Measurements from ENCODE around the gene MACF1. TPM values are rescaled to one million over a fixed set of nuclear protein-coding genes. Genes with fewer than 3 reads are reported as not detected.
"Not testable (repeated sequence)": the region's sequence is repeated elsewhere in the genome, so short reads cannot be mapped to it uniquely, and the experiment has no call there.

MACF1 gene
- total and polyA plus RNA-seq, 9 donors = 93.6 to 331 (median 247) TPM

- no peaks in the 10 kb centered on the region for H3K36me3 ChIP-seq
- WGBS, 3 donors = 86 to 88% (median 87%) methylated on average over 1 of the region's 1 CpG
- DNase-seq = no peak
- intact Hi-C loops (cut with DNase I) = loop anchor here in 1 of 4 donors (10.0 kb wide), 1 partner anchor 55 kb away; no protein-coding TSS in a partner anchor
- H3K4me1 ChIP-seq (ENCODE audit: insufficient read depth) = peaks cover 23% of the 10 kb centered on the region
- no peak overlapping the region for H3K27ac ChIP-seq
- TF ChIP-seq EP300 (IDR thresholded peaks at IDR 0.05) = no peak
- no peak for TF ChIP-seq CTCF (IDR thresholded peaks at IDR 0.05)
- TF ChIP-seq POLR2A (IDR thresholded peaks at IDR 0.05) = no peak
- H3K9me3 ChIP-seq = no peaks in the 10 kb centered on the region
- no peaks in the 10 kb centered on the region for H3K27me3 ChIP-seq
- no peak overlapping the region for H3K4me3 ChIP-seq
These were observed 45.1 kb upstream of the MACF1 start for GRCh38 chr1:39159224-39160036.

- Histone ChIP-seq H3K27ac (no peak overlapping the region), H3K4me1 (ENCODE audit: insufficient read depth) (peaks cover 19% of the 10 kb centered on the region), H3K36me3 (no peaks in the 10 kb centered on the region), H3K4me3 (no peak overlapping the region), H3K27me3 (no peaks in the 10 kb centered on the region), H3K9me3 (no peaks in the 10 kb centered on the region)
- TF ChIP-seq EP300 (IDR thresholded peaks at IDR 0.05) (no peak), POLR2A (IDR thresholded peaks at IDR 0.05) (no peak), CTCF (IDR thresholded peaks at IDR 0.05) (no peak)
- DNase-seq = no peak
- intact Hi-C loops (cut with DNase I) = loop anchor here in 1 of 4 donors (10.0 kb wide), 1 partner anchor 56 kb away; no protein-coding TSS in a partner anchor
These were observed 43.8 kb upstream of the MACF1 start for GRCh38 chr1:39160703-39161102.

- intact Hi-C loops (cut with DNase I) = loop anchor here in 1 of 4 donors (10.0 kb wide), 1 partner anchor 57 kb away; no protein-coding TSS in a partner anchor
- H3K27ac ChIP-seq, H3K9me3 ChIP-seq, H3K4me3 ChIP-seq, DNase-seq, H3K36me3 ChIP-seq, H3K27me3 ChIP-seq: not testable (repeated sequence)
- peaks cover 19% of the 10 kb centered on the region for H3K4me1 ChIP-seq (ENCODE audit: insufficient read depth)
- 95 to 99% (median 96%) methylated on average over 8 of the region's 8 CpGs for WGBS, 3 donors
These were observed 42.7 kb upstream of the MACF1 start for GRCh38 chr1:39161811-39162210.

- DNase-seq = no peak
- Histone ChIP-seq H3K27ac (no peak overlapping the region), H3K4me3 (no peak overlapping the region), H3K9me3 (no peaks in the 10 kb centered on the region), H3K4me1 (ENCODE audit: insufficient read depth) (peaks cover 15% of the 10 kb centered on the region), H3K27me3 (no peaks in the 10 kb centered on the region), H3K36me3 (no peaks in the 10 kb centered on the region)
- intact Hi-C loops (cut with DNase I) = loop anchor here in 1 of 4 donors (10.0 kb wide), 1 partner anchor 59 kb away; no protein-coding TSS in a partner anchor
- no peak for TF ChIP-seq POLR2A (IDR thresholded peaks at IDR 0.05)
- no peak for TF ChIP-seq CTCF (IDR thresholded peaks at IDR 0.05)
- TF ChIP-seq EP300 (IDR thresholded peaks at IDR 0.05) = no peak
These were observed 41.0 kb upstream of the MACF1 start for GRCh38 chr1:39163469-39163868.

- TF ChIP-seq POLR2A (IDR thresholded peaks at IDR 0.05) (no peak), EP300 (IDR thresholded peaks at IDR 0.05) (no peak), CTCF (IDR thresholded peaks at IDR 0.05) (no peak)
- Histone ChIP-seq H3K36me3 (no peaks in the 10 kb centered on the region), H3K4me3 (no peak overlapping the region), H3K9me3 (no peaks in the 10 kb centered on the region), H3K27me3 (no peaks in the 10 kb centered on the region), H3K27ac (no peak overlapping the region), H3K4me1 (ENCODE audit: insufficient read depth) (peaks cover 7% of the 10 kb centered on the region)
- DNase-seq = no peak
- intact Hi-C loops (cut with DNase I) = loop anchor here in 1 of 4 donors (10.0 kb wide), 1 partner anchor 59 kb away; no protein-coding TSS in a partner anchor
These were observed 40.2 kb upstream of the MACF1 start for GRCh38 chr1:39164256-39164655.
